HepG2 (cell line): ENCODE results near the gene GRIN3A. TPM values are rescaled to one million over a fixed set of nuclear protein-coding genes. Genes with fewer than 3 reads are reported as not detected.
A peak's percentile ranks its signal among the peaks of the same experiment; 100 is the strongest.

Experiments used
- ATAC-seq: fragments of 200-7000 bp; cut with Tn5 transposase; 3 replicates; pipeline ENCODE4 v1.9.1; 2020; ENCODE audit warnings: mild to moderate bottlenecking, moderate library complexity
- BruUV-seq: library from RNA; stranded (reverse); fragments of 400-500 nt; replicated peaks from 2 replicates; lab custom pipeline; 2021; lab: Mats Ljungman, UMichigan
- CTCF ChIA-PET: fragments of 300-600 bp; formaldehyde crosslinking; extraction: SDS; loops from one replicate; lab custom pipeline; 2021; ENCODE audit warnings: low total read pairs, inconsistent platforms, low intra/inter-chr PET ratio; lab: Yijun Ruan, JAX
- POLR2A ChIA-PET: fragments of 350-600 bp; sonication (Branson Sonifier 250); formaldehyde crosslinking; loops from one replicate; lab custom pipeline; 2020; ENCODE audit warnings: antibody characterized with exemption, inconsistent platforms; lab: Yijun Ruan, JAX
- DNase-seq: peaks from one replicate; pipeline ENCODE4 v3.0.0-alpha.2; 2015; ENCODE audit warnings: low spot score
- FAIRE-seq: peaks from 3 replicates; lab custom pipeline; 2011; peaks lifted over from hg19 to GRCh38; lab: Jason Lieb, UNC
- H2AFZ ChIP-seq: one replicate; pipeline ENCODE4 v1.6.1; 2011; ENCODE audit warnings: low read length, inconsistent platforms
- H3K27ac ChIP-seq: fragments of 300-600 bp; 3 replicates; pipeline ENCODE4 v1.8.0; 2011; ENCODE audit warnings: mixed run types, mild to moderate bottlenecking, mixed read lengths, low read length, inconsistent platforms; ENCODE audit not compliant: insufficient read depth; ENCODE audit errors: extremely low read length
- H3K27me3 ChIP-seq, 2 experiments: fragments of 200-600 bp in 1 of 2; 2 replicates in 1 of 2; 3 replicates in 1 of 2; pipeline versions ENCODE4 v1.6.0 to v1.8.0; 2011; ENCODE audit warnings: low read length in 2 of 2, mild to moderate bottlenecking in 2 of 2, moderate library complexity in 2 of 2, inconsistent platforms in 1 of 2; ENCODE audit not compliant: insufficient read depth in 2 of 2, control insufficient read depth in 1 of 2
- H3K36me3 ChIP-seq, 2 experiments: fragments of 200-600 bp in 1 of 2; replicated peaks in 1 of 2; 2 replicates in 1 of 2; 3 replicates in 1 of 2; pipeline versions ENCODE4 v1.5.1 to v1.8.0; 2011; ENCODE audit warnings: low read length in 2 of 2, inconsistent platforms in 1 of 2; ENCODE audit not compliant: insufficient read depth in 2 of 2, control insufficient read depth in 1 of 2
- H3K4me1 ChIP-seq: 2 replicates; pipeline ENCODE4 v1.5.1; 2012; ENCODE audit warnings: low read length, inconsistent platforms; ENCODE audit not compliant: insufficient read depth
- H3K4me2 ChIP-seq: 2 replicates; pipeline ENCODE4 v1.6.0; 2011; ENCODE audit warnings: low read depth, low read length, inconsistent platforms
- H3K4me3 ChIP-seq, 3 experiments: fragments of 200-600 bp in 1 of 3; sonication (generic), shearing (Covaris generic) in 1 of 3; replicated peaks in 1 of 3; 2 replicates each; pipeline ENCODE4 v1.5.1; 2011 to 2016; ENCODE audit warnings: low read length in 3 of 3, inconsistent platforms in 2 of 3, low read depth in 2 of 3, mild to moderate bottlenecking in 2 of 3, control low read depth in 1 of 3, mixed read lengths in 1 of 3; ENCODE audit not compliant: insufficient read depth in 1 of 3
- H3K79me2 ChIP-seq: one replicate; pipeline ENCODE4 v1.6.1; 2011; ENCODE audit warnings: low read length, inconsistent platforms; ENCODE audit not compliant: insufficient read depth
- H3K9ac ChIP-seq: 2 replicates; pipeline ENCODE4 v1.6.0; 2011; ENCODE audit warnings: mild to moderate bottlenecking, low read depth, low read length, inconsistent platforms; ENCODE audit not compliant: insufficient read depth
- H3K9me3 ChIP-seq: 2 replicates; pipeline ENCODE4 v1.5.1; 2012; ENCODE audit warnings: mild to moderate bottlenecking, low read length
- H4K20me1 ChIP-seq: 2 replicates; pipeline ENCODE4 v1.6.0; 2011; ENCODE audit warnings: inconsistent platforms, mild to moderate bottlenecking, low read length, moderate library complexity; ENCODE audit not compliant: insufficient read depth
- BORCS8-MEF2B ChIP-seq: sonication (generic); formaldehyde crosslinking; IDR thresholded peaks from 2 replicates; pipeline ENCODE4 v1.8.0; 2022; ENCODE audit warnings: mild to moderate bottlenecking, missing genetic modification reagents
- HNRNPK ChIP-seq: fragments of 200-400 bp; formaldehyde crosslinking; IDR thresholded peaks from 2 replicates; pipeline ENCODE4 v1.6.1; 2018; ENCODE audit warnings: low read length, low read depth, moderate library complexity, mild to moderate bottlenecking; ENCODE audit not compliant: poor library complexity, severe bottlenecking
- KAT2B ChIP-seq: fragments of 150-350 bp; IDR thresholded peaks from 2 replicates; pipeline ENCODE4 v1.6.1; 2014; ENCODE audit warnings: low read depth, low read length, borderline replicate concordance
- MAFF ChIP-seq: IDR thresholded peaks from 2 replicates; pipeline ENCODE4 v1.6.1; 2011; ENCODE audit warnings: low read depth, low read length, improper control_type of control experiment
- MAFK ChIP-seq, 2 experiments: IDR thresholded peaks in 1 of 2; conservative IDR thresholded peaks in 1 of 2; 2 replicates each; pipeline ENCODE4 v1.6.1; 2011; ENCODE audit warnings: improper control_type of control experiment in 2 of 2, low read length in 2 of 2
- SALL1 ChIP-seq: sonication (generic); formaldehyde crosslinking; IDR thresholded peaks from 2 replicates; pipeline ENCODE4 v1.8.0; 2022; ENCODE audit warnings: mild to moderate bottlenecking, missing genetic modification reagents
- SMAD3 ChIP-seq: sonication (generic); formaldehyde crosslinking; IDR thresholded peaks from 2 replicates; pipeline ENCODE4 v1.4.0; 2020; ENCODE audit warnings: missing genetic modification reagents
- SMARCE1 ChIP-seq: fragments of 450-650 bp; IDR thresholded peaks from 2 replicates; pipeline ENCODE4 v1.6.1; 2017; ENCODE audit warnings: borderline replicate concordance
- SYNCRIP ChIP-seq: fragments of 200-400 bp; formaldehyde crosslinking; IDR thresholded peaks from 2 replicates; pipeline ENCODE4 v1.6.1; 2018; ENCODE audit warnings: mild to moderate bottlenecking, low read depth, low read length; ENCODE audit not compliant: insufficient read depth
- ZNF138 ChIP-seq: sonication (generic); formaldehyde crosslinking; IDR thresholded peaks from 2 replicates; pipeline ENCODE4 v1.5.0; 2020; ENCODE audit warnings: mild to moderate bottlenecking, low read depth, missing genetic modification reagents
- ZNF460 ChIP-seq: sonication (generic); formaldehyde crosslinking; IDR thresholded peaks from 2 replicates; pipeline ENCODE4 v1.5.1; 2020; ENCODE audit warnings: missing genetic modification reagents, mild to moderate bottlenecking, borderline replicate concordance
- ZNF747 ChIP-seq: sonication (generic); formaldehyde crosslinking; IDR thresholded peaks from 2 replicates; pipeline ENCODE4 v1.8.1; 2023; ENCODE audit warnings: missing genetic modification reagents, mild to moderate bottlenecking, borderline replicate concordance
- ZNF780A ChIP-seq: sonication (generic); formaldehyde crosslinking; IDR thresholded peaks from 2 replicates; pipeline ENCODE4 v1.8.0; 2022; ENCODE audit warnings: mild to moderate bottlenecking, missing genetic modification reagents, moderate library complexity
- ZNF839 ChIP-seq: sonication (generic); formaldehyde crosslinking; IDR thresholded peaks from 2 replicates; pipeline ENCODE4 v1.4.0; 2020; ENCODE audit warnings: missing genetic modification reagents, mild to moderate bottlenecking, borderline replicate concordance
- ZNF879 ChIP-seq: sonication (generic); formaldehyde crosslinking; IDR thresholded peaks from 2 replicates; pipeline ENCODE4 v1.8.1; 2023; ENCODE audit warnings: missing genetic modification reagents
- WGBS: methylation state at CpG from one replicate; pipeline ENCODE4 v1.1.6; 2017; ENCODE audit warnings: low lambda C conversion rate; 5-methylcytosine and 5-hydroxymethylcytosine counted together
- in situ Hi-C: cut with HindIII; loops from 2 replicates; pipeline ENCODE4 v1.10.0; 2017; ENCODE audit warnings: low pct_unique_long_range_greater_than_20kb; ENCODE audit not compliant: extremely low pct_ligation_motif_present
- intact Hi-C: fragments of 100-400 bp; cut with micrococcal nuclease; formaldehyde crosslinking; loops from one replicate; pipeline ENCODE4 v1.10.0; 2022; ENCODE audit not compliant: unreplicated experiment
- polyA plus RNA-seq, 8 experiments: library from polyadenylated mRNA; depleted of rRNA in 3 of 8; stranded (reverse) in 7 of 8; unstranded in 1 of 8; fragments of >200 nt; fragmentation: Illumina TruSeq in 4 of 8; extraction: Trizol in 4 of 8; gene quantifications; 2 replicates each; pipeline versions ENCODE4 v1.2.1 to v1.2.3, GENCODE V29; 2011 to 2016; ENCODE audit warnings: low read depth in 4 of 8, missing spikeins in 1 of 8, mixed read lengths in 1 of 8; ENCODE audit not compliant: insufficient read depth in 1 of 8
- total RNA-seq, 5 experiments: library from RNA; depleted of rRNA; stranded (reverse); fragments of >200 nt; fragmentation: Illumina TruSeq; extraction: Trizol; gene quantifications; 2 replicates each; pipeline ENCODE4 v1.2.3, GENCODE V29; 2016; ENCODE audit warnings: low read depth in 1 of 5
- TF ChIP-seq, protein P1 (sequence below): sonication (generic); formaldehyde crosslinking; IDR thresholded peaks from 2 replicates; pipeline ENCODE4 v1.5.1; 2020; ENCODE audit warnings: missing genetic modification reagents, mild to moderate bottlenecking, borderline replicate concordance
- TF ChIP-seq, protein P2 (sequence below), 2 experiments: IDR thresholded peaks; 2 replicates each; pipeline ENCODE4 v1.6.1; 2011 to 2012; ENCODE audit warnings: low read length in 2 of 2, borderline replicate concordance in 1 of 2, low read depth in 1 of 2, mild to moderate bottlenecking in 1 of 2, moderate library complexity in 1 of 2
- TF ChIP-seq, protein P3 (sequence below): fragments of 450-650 bp; IDR thresholded peaks from 2 replicates; pipeline ENCODE4 v1.6.1; 2017

Gene GRIN3A
- total and polyA plus RNA-seq, 2 of the 13 experiments (the other 11 are each of a cell fraction or from before 2014, with no cell fraction given): not detected

DNA sequence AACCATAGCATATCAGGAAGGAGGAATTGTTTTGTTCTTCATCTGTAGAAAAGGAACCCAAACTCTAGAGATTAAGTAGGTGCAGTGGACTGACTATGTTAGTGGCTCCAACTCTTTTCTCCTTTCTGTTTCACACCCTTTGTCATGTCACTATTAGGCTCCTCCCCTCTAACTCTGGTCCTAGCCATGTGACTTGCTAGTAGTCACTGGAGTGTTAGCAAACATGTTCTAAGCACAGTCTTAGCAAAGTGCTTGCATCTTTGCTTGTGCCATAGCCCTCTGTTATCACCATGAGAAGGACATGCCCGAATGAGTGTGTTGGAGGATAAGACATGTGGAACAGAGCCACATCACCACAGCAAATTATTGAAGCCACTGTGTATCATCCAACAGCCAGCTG is 88.3 kb downstream of the GRIN3A start (continued):
- TF ChIP-seq ZNF780A (CRISPR knock-in tag) (no peak), HNRNPK (no peak)

DNA sequence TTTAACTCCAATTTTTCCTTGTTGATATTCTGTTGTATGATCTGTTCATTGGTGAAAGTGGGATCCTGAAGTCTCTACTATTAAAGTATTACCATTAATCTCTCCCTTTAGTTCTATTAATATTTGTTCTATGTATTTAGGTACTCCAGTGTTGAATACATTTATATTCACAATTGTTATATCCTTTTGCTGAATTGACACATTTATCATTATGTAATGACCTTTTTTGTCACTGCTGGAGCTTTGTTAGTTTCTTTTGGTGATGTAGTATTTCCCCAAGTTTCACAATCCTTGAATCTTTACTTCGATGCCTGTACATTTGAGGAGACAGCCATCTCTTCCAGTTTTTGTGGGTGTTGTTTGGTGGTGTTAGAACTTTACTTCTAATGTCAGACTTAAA is 90.0 kb downstream of the GRIN3A start:
- no peak overlapping the region for H2AFZ ChIP-seq
- H3K4me3 ChIP-seq: no peak overlapping the region
- BruUV-seq: no TSS peak
- ChIA-PET CTCF (no interaction called here), POLR2A (no interaction called here)
- intact Hi-C loops (no loop called here), in situ Hi-C loops (no loop called here)
- H3K9ac ChIP-seq: no peak overlapping the region
- H3K36me3 ChIP-seq: no peaks in the 10 kb centered on the region
- 0% methylated on average over 1 of the region's 1 CpG for WGBS
- DNase-seq: no peak
- no peaks in the 10 kb centered on the region for H3K79me2 ChIP-seq
- H3K4me2 ChIP-seq: no peak overlapping the region
- H4K20me1 ChIP-seq: no peaks in the 10 kb centered on the region
- FAIRE-seq: no peak
- no peaks in the 10 kb centered on the region for H3K4me1 ChIP-seq
- no peak for ATAC-seq
- no peaks in the 10 kb centered on the region for H3K27me3 ChIP-seq
- H3K27ac ChIP-seq: no peak overlapping the region
- TF ChIP-seq ZNF879 (CRISPR knock-in tag): no peak
- TF ChIP-seq, protein P1, sequence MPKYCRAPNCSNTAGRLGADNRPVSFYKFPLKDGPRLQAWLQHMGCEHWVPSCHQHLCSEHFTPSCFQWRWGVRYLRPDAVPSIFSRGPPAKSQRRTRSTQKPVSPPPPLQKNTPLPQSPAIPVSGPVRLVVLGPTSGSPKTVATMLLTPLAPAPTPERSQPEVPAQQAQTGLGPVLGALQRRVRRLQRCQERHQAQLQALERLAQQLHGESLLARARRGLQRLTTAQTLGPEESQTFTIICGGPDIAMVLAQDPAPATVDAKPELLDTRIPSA (CRISPR knock-in tag): no peak
- no peak for TF ChIP-seq SMARCE1
- no peak for TF ChIP-seq ZNF747 (CRISPR knock-in tag)
- TF ChIP-seq MAFK (conservative IDR thresholded peaks at IDR 0.05 in 1 of 2, IDR thresholded peaks at IDR 0.05 in 1 of 2; ENCODE audit: low read length in 2 of 2): peak; percentile 76 to 84
- TF ChIP-seq SALL1: no peak
- TF ChIP-seq KAT2B: no peak
- TF ChIP-seq MAFF: peak; percentile 83
- TF ChIP-seq BORCS8-MEF2B (CRISPR knock-in tag): no peak
- TF ChIP-seq, protein P2, sequence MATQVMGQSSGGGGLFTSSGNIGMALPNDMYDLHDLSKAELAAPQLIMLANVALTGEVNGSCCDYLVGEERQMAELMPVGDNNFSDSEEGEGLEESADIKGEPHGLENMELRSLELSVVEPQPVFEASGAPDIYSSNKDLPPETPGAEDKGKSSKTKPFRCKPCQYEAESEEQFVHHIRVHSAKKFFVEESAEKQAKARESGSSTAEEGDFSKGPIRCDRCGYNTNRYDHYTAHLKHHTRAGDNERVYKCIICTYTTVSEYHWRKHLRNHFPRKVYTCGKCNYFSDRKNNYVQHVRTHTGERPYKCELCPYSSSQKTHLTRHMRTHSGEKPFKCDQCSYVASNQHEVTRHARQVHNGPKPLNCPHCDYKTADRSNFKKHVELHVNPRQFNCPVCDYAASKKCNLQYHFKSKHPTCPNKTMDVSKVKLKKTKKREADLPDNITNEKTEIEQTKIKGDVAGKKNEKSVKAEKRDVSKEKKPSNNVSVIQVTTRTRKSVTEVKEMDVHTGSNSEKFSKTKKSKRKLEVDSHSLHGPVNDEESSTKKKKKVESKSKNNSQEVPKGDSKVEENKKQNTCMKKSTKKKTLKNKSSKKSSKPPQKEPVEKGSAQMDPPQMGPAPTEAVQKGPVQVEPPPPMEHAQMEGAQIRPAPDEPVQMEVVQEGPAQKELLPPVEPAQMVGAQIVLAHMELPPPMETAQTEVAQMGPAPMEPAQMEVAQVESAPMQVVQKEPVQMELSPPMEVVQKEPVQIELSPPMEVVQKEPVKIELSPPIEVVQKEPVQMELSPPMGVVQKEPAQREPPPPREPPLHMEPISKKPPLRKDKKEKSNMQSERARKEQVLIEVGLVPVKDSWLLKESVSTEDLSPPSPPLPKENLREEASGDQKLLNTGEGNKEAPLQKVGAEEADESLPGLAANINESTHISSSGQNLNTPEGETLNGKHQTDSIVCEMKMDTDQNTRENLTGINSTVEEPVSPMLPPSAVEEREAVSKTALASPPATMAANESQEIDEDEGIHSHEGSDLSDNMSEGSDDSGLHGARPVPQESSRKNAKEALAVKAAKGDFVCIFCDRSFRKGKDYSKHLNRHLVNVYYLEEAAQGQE (IDR thresholded peaks at IDR 0.05; ENCODE audit: borderline replicate concordance in 1 of 2, low read depth in 1 of 2, low read length in 2 of 2): no peak
- no peak for TF ChIP-seq ZNF460 (CRISPR knock-in tag)
- TF ChIP-seq SYNCRIP: no peak
- TF ChIP-seq SMAD3 (CRISPR knock-in tag): no peak
- TF ChIP-seq ZNF839: no peak
- TF ChIP-seq ZNF138 (CRISPR knock-in tag): no peak
- TF ChIP-seq, protein P3, sequence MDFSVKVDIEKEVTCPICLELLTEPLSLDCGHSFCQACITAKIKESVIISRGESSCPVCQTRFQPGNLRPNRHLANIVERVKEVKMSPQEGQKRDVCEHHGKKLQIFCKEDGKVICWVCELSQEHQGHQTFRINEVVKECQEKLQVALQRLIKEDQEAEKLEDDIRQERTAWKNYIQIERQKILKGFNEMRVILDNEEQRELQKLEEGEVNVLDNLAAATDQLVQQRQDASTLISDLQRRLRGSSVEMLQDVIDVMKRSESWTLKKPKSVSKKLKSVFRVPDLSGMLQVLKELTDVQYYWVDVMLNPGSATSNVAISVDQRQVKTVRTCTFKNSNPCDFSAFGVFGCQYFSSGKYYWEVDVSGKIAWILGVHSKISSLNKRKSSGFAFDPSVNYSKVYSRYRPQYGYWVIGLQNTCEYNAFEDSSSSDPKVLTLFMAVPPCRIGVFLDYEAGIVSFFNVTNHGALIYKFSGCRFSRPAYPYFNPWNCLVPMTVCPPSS: no peak
- H3K9me3 ChIP-seq: no peaks in the 10 kb centered on the region
